Heart left ventricle (tissue), 16 donors: ENCODE measurements around the gene DUSP22. TPM values are rescaled to one million over a fixed set of nuclear protein-coding genes. Genes with fewer than 3 reads are reported as not detected.

Experiments
- ATAC-seq, 4 donors: fragments of 200-7000 bp; cut with Tn5 transposase; one replicate each; pipeline ENCODE4 v1.9.1; 2020 to 2022; ENCODE audit warnings: moderate library complexity in 4 of 4, mild to moderate bottlenecking in 3 of 4, moderate number of reproducible peaks in 1 of 4
- DNase-seq, 5 donors: peaks; one replicate each; pipeline ENCODE4 v3.0.0-alpha.2; 2020
- H3K27ac ChIP-seq, 12 donors: fragments of 200-600 bp; sonication (generic) in 4 of 12; one replicate each; pipeline versions ENCODE4 v1.5.0 to v1.8.0; 2016 to 2022; ENCODE audit warnings: mild to moderate bottlenecking in 2 of 12
- H3K27me3 ChIP-seq, 9 donors: fragments of 200-600 bp; sonication (generic) in 2 of 9; one replicate each; pipeline versions ENCODE4 v1.5.1 to v1.8.0; 2016 to 2022; ENCODE audit warnings: mild to moderate bottlenecking in 3 of 9
- H3K36me3 ChIP-seq, 9 donors: fragments of 200-600 bp; sonication (generic) in 2 of 9; one replicate each; pipeline versions ENCODE4 v1.5.0 to v1.8.0; 2018 to 2022; ENCODE audit warnings: mild to moderate bottlenecking in 2 of 9
- H3K4me1 ChIP-seq, 12 donors: fragments of 200-600 bp; sonication (generic) in 4 of 12; one replicate each; pipeline versions ENCODE4 v1.5.0 to v1.8.0; 2016 to 2022; ENCODE audit warnings: mild to moderate bottlenecking in 3 of 12
- H3K4me3 ChIP-seq, 12 donors: fragments of 200-600 bp; sonication (generic) in 4 of 12; one replicate each; pipeline versions ENCODE4 v1.5.0 to v1.8.0; 2017 to 2022; ENCODE audit warnings: mild to moderate bottlenecking in 9 of 12, moderate library complexity in 4 of 12
- H3K9me3 ChIP-seq, 12 donors: fragments of 200-600 bp; sonication (generic) in 4 of 12; one replicate each; pipeline versions ENCODE4 v1.5.0 to v1.8.0; 2016 to 2022; ENCODE audit warnings: mild to moderate bottlenecking in 1 of 12
- POLR2A ChIP-seq, 2 donors: fragments of 450-650 bp; IDR thresholded peaks; one replicate each; pipeline ENCODE4 v1.6.1; 2017; ENCODE audit warnings: antibody characterized with exemption in 2 of 2, mild to moderate bottlenecking in 2 of 2, moderate library complexity in 2 of 2
- WGBS, 4 donors: extraction: QIAGEN DNeasy Blood & Tissue Kit in 2 of 4; methylation state at CpG; one replicate each; pipeline versions ENCODE4 v1.1.5 to v1.1.7; 2013 to 2018; 5-methylcytosine and 5-hydroxymethylcytosine counted together
- intact Hi-C, 10 donors: fragments of 100-400 bp; cut with DNase I; formaldehyde crosslinking; loops; one replicate each; pipeline versions ENCODE4 v1.11.1 to v1.14.2; 2022
- polyA plus RNA-seq, 2 donors: library from polyadenylated mRNA; stranded (reverse); fragments of 200-250 nt; gene quantifications; one replicate each; pipeline ENCODE4 v1.2.3, GENCODE V29; 2013
- total RNA-seq, 9 donors: library from RNA; depleted of rRNA in 2 of 9; stranded (reverse); fragments of >200 nt in 2 of 9; fragmentation: NEBNext Ultra II Directional in 3 of 9; extraction: Animal tissue kit (Norgen Biotek cat#: 25700) in 3 of 9; gene quantifications; one replicate each; pipeline versions ENCODE4 v1.1.0 to v1.2.4, GENCODE V29; 2016 to 2023
- TF ChIP-seq, protein P1 (sequence below), 12 donors: fragments of 200-600 bp; sonication (generic) in 4 of 12; IDR thresholded peaks; one replicate each; pipeline versions ENCODE4 v1.5.0 to v1.8.0; 2018 to 2022; ENCODE audit warnings: antibody characterized with exemption in 12 of 12, mild to moderate bottlenecking in 5 of 12
- donor health status: ischemic (EF 13 %, LVEDD 7.1; RV severe dilation, severe dysfunction).
- donor health status: healthy with polysubstance abuse.
- donor health status: DM: no; HTN: yes; CAD: no.
- donor health status: DM: no; HTN: no; CAD: no.
- donor health status: ischemic (EF 25% LVEDD 6.9; RV normal size, moderate dysfunction).
- donor health status: ischemic (EF 25% LVEDD 5.7; RV mildly dilated, moderate dysfunction).
- donor health status: healthy.
- donor health status: DM: yes; HTN: yes; CAD: no.
- donor health status: ischemic (EF 35%, LVEDD 5.7; RV mildly dilated, moderate dysfunction).
- donor health status: nonischemic (EF 11% LVEDD 7.7; RV severe dilation, severe dysfunction).
- donor health status: DM: yes; HTN: yes; CAD: no.
- donor health status: PGD.
- donor health status: ischemic (EF 29% LVEDD 5.4; RV normal size, mild dysfunction).
- donor health status: nonischemic (EF 23%, LVEDD 6.1; RV moderate dilation, normal function).

The DUSP22 gene
- total and polyA plus RNA-seq, 11 donors = 33.4 to 79.9 (median 48.2) TPM

DNA sequence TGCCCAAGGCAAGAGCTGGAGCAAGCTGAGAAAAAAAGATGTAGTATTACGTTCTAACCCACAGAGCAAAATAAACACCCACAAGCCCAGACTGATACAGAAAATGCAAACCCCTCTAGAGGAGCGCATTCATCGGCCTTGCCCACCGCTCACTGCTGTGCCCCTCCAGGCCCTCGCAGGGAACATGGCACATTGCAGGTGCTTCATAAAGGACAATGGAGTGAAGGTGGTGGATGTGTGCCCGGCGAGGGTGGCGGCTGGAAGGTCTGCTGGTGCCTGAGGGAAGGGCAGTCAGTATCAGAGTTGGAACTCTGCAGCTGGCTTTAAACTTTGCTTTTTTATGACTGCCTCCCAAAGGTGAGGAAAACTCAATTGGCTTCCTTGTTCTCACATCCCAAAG, 80.7 kb downstream of the DUSP22 start:
- Histone ChIP-seq H3K27ac (no peak overlapping the region), H3K4me3 (no peak overlapping the region), H3K36me3 (no peaks in the 10 kb centered on the region), H3K27me3 (peaks cover 0 to 71% (median 27%) of the 10 kb centered on the region in 9 donors), H3K4me1 (peaks cover 0 to 10% (median 5%) of the 10 kb centered on the region in 12 donors), H3K9me3 (no peaks in the 10 kb centered on the region)
- intact Hi-C loops = loop anchor here in 2 of 10 donors (5.0 kb wide), 1 partner anchor 186 kb away; no protein-coding TSS in a partner anchor
- WGBS, 4 donors = 83 to 88% (median 86%) methylated on average over 8 of the region's 8 CpGs
- DNase-seq (no peak), ATAC-seq (no peak)
- no peak for TF ChIP-seq POLR2A (IDR thresholded peaks at IDR 0.05)
- TF ChIP-seq, protein P1, sequence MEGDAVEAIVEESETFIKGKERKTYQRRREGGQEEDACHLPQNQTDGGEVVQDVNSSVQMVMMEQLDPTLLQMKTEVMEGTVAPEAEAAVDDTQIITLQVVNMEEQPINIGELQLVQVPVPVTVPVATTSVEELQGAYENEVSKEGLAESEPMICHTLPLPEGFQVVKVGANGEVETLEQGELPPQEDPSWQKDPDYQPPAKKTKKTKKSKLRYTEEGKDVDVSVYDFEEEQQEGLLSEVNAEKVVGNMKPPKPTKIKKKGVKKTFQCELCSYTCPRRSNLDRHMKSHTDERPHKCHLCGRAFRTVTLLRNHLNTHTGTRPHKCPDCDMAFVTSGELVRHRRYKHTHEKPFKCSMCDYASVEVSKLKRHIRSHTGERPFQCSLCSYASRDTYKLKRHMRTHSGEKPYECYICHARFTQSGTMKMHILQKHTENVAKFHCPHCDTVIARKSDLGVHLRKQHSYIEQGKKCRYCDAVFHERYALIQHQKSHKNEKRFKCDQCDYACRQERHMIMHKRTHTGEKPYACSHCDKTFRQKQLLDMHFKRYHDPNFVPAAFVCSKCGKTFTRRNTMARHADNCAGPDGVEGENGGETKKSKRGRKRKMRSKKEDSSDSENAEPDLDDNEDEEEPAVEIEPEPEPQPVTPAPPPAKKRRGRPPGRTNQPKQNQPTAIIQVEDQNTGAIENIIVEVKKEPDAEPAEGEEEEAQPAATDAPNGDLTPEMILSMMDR (IDR thresholded peaks at IDR 0.05) = no peak

DNA sequence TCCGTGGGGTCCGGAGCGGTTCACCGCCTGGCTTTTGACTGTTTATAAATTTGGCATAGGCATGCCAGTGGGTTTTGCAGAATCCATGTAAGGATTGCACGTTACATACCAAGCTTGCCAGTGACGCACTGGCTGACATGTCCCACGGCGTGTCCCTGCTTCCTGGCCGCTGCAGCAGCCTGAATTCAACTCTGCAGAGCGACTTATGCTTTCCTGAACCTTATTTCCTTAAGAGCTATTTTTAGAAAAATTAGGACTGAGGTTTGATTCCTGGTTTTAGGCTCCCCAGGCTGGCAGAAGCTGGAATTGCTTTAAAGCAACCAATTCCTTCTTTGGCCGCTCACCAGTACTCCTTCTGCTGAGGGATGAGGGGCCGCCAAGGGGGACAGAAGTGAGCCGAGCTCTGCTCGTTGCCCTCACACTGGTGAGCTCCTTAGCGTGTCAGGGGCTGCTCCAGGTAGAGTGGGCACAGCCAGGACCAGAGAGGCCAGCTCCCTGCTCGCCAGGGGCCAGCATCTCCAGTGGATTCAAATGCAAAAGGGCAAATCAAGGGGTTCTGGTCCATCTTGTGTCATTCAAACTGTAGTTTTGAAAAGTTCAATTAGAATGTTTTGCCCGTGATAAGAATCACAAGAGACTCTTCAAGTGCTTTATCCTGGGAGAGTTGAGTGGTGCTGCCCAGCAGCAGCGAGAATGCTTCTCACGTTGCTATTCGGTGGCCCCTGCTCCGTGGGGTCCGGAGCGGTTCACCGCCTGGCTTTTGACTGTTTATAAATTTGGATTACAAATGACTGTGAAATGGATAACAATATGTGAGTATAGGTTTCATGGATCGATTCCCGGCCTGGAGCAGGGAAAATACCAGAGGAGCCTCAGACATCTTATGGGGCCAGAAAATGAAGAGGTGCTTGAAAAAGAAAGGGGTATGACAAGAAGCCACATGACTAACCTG, 81.8 kb downstream of the DUSP22 start:
- Histone ChIP-seq H3K27ac (no peak overlapping the region), H3K36me3 (no peaks in the 10 kb centered on the region), H3K9me3 (no peaks in the 10 kb centered on the region), H3K4me1 (peaks cover 0 to 10% (median 5%) of the 10 kb centered on the region in 12 donors), H3K27me3 (peaks cover 0 to 68% (median 27%) of the 10 kb centered on the region in 9 donors), H3K4me3 (no peak overlapping the region)
- no peak for TF ChIP-seq POLR2A (IDR thresholded peaks at IDR 0.05)
- TF ChIP-seq, protein P1 (IDR thresholded peaks at IDR 0.05) = peak in 9 of 12 donors; percentile 14 to 54 (median 33)
- ATAC-seq = peak; percentile 31 to 61 (median 35)
- no peak for DNase-seq
- intact Hi-C loops = loop anchor here in 2 of 10 donors (5.0 kb wide), 1 partner anchor 187 kb away; no protein-coding TSS in a partner anchor
- WGBS, 4 donors = 53 to 60% (median 56%) methylated on average over 26 of the region's 26 CpGs

DNA sequence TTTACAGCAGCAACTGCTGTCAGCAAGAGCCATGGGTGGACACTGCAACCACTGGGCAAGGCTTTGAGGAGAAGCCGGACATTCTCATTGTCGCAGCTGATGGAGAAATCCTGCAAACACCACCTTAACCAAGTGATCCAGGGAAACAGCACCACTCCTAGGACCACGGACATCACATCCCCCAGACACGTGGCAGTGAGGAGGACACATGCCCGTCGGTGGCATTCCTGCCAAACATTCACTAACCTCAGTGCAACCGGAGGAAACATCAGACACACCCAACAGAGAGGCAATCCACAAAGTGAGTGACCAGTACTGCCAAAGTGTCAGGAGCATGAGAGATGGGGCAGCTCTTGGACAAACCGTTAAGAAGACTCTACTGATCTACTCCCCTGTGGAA, 82.7 kb downstream of the DUSP22 start:
- H3K36me3 ChIP-seq = no peaks in the 10 kb centered on the region
- H3K4me1 ChIP-seq = peaks cover 0 to 10% (median 5%) of the 10 kb centered on the region in 12 donors
- TF ChIP-seq, protein P1 (IDR thresholded peaks at IDR 0.05) = no peak
- TF ChIP-seq POLR2A (IDR thresholded peaks at IDR 0.05) = no peak
- H3K27me3 ChIP-seq = peaks cover 0 to 75% (median 36%) of the 10 kb centered on the region in 9 donors
- intact Hi-C loops = loop anchor here in 3 of 10 donors (5.0 kb wide), 1 partner anchor 188 kb away; no protein-coding TSS in a partner anchor
- WGBS, 4 donors = 75 to 84% (median 80%) methylated on average over 8 of the region's 8 CpGs
- H3K27ac ChIP-seq = no peak overlapping the region
- no peak overlapping the region for H3K4me3 ChIP-seq
- ATAC-seq (no peak), DNase-seq (no peak)
- H3K9me3 ChIP-seq = no peaks in the 10 kb centered on the region
